DMS53 treated with DMSO at 0.1 percent for 48 hours (cell line): ENCODE results near the gene DAD1.

Experiments
- DNase-seq: peaks from one replicate; lab custom pipeline; 2025; ENCODE audit not compliant: unreplicated experiment; lab: John Stamatoyannopoulos, UW

Gene DAD1

GRCh38 chr14:22520796-22521195 is 68.2 kb downstream of the DAD1 start:
- no peak for DNase-seq

- DNase-seq = no peak
These were observed 68.9 kb downstream of the DAD1 start for GRCh38 chr14:22519877-22520685.

- DNase-seq = no peak
These were observed 71.0 kb downstream of the DAD1 start for GRCh38 chr14:22518073-22518472.

- DNase-seq = no peak
These were observed 71.8 kb downstream of the DAD1 start for GRCh38 chr14:22517117-22517720.

GRCh38 chr14:22515929-22516328 is 73.1 kb downstream of the DAD1 start:
- no peak for DNase-seq
